DOHH2 (cell line): Measurements from ENCODE around the gene CALU.

Source experiments
- CTCF ChIP-seq: fragments of 200-600 bp; sonication (generic); IDR thresholded peaks from one replicate; pipeline ENCODE4 v1.5.1; 2014; ENCODE audit warnings: antibody characterized with exemption, mild to moderate bottlenecking, low read depth, low read length; ENCODE audit not compliant: poor library complexity, severe bottlenecking
- EZH2phosphoT487 ChIP-seq: fragments of 200-600 bp; sonication (generic); IDR thresholded peaks from 2 replicates; pipeline ENCODE4 v1.6.1; 2017; ENCODE audit warnings: borderline replicate concordance, mild to moderate bottlenecking, antibody characterized with exemption, low read length, moderate library complexity, mixed read lengths

- TF ChIP-seq CTCF: no peak
- no peak for TF ChIP-seq EZH2phosphoT487
Observed at GRCh38 chr7:128743112-128743772, 4.1 kb downstream of the CALU start.
